GM12892 (cell line): ENCODE results near the gene CKMT2.

Experiments used
- POLR2AphosphoS5 ChIP-seq: IDR thresholded peaks from 2 replicates; pipeline ENCODE4 v1.6.1; 2011; ENCODE audit warnings: low read depth, low read length, control low read depth
- TAF1 ChIP-seq: IDR thresholded peaks from 2 replicates; pipeline ENCODE4 v1.6.1; 2011; ENCODE audit warnings: low read depth, mild to moderate bottlenecking, control low read depth, low read length, borderline replicate concordance

GRCh38 chr5:81265101-81265500, 32.0 kb downstream of the CKMT2 start:
- TF ChIP-seq POLR2AphosphoS5 (no peak), TAF1 (no peak)
